Hematopoietic multipotent progenitor cell treated with erythropoietin and hydrocortisone succinate and interleukin-3 and kit ligand, for 6 days (in vitro differentiated cells): ENCODE data around the gene XPOT.

Experiments
- DNase-seq: peaks from one replicate; pipeline ENCODE4 v3.0.0-alpha.2; 2015

Gene XPOT

DNA sequence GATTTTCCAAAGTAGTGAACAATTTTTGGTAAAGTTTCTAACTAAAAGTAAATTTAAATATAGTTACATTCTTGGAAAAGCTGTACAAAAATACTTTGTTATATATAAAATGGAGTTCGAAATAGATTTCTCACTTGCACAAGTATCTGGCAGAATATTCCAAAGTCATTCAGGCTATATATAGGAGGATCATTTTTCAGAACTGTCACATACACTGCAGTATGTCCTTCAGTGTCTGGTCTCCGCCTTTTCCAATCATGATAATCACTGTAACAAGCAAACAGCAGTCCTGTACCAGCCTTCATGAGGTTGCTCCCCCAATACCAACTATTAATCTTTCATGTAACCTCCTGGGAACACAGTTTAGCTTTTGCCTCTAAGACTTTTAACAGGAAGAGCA lies 66.3 kb downstream of the XPOT start:
- no peak for DNase-seq

- DNase-seq, result no peak
Measured at GRCh38 chr12:64473176-64473575, 69.0 kb downstream of the XPOT start.

- DNase-seq, result no peak
Measured at GRCh38 chr12:64475518-64475917, 71.3 kb downstream of the XPOT start.

- DNase-seq, result no peak
Measured at GRCh38 chr12:64476844-64477243, 72.7 kb downstream of the XPOT start.

DNA sequence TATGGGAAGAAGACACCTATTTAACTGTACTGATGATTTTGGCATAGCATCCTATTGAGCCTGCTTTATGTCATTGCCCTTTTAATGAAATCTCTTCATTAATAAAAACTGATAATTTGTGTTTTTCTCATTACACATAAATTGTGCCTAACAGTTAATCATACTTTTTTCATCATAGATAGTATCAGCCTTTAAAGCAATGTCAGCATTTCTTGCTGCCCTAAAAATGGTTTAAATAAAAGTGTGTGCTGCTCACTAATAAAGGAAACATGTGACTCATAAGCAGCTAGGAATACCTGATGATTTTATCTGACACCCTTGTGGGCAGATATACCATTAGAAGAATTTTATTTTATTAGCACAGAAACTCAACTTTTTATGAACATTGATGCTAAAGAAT lies 74.5 kb downstream of the XPOT start:
- DNase-seq, result no peak

DNA sequence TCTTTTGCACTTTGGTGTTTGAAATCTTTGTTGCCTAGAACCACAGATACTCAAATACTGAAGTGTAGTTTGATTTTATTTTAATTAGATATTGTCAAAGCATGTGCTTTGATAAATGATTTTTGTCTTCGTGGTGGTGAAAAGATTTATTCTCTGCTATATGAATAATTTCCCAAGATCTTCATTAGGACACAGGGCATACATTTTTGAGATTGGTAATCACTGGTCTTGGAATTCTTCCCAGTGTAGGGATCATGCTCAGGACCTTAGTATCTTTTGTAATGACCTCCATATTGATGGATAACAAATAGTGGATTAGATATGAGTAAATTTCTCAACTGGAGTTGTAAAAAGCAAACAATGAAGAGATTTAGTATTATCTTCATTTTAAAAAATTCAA lies 76.0 kb downstream of the XPOT start:
- DNase-seq, result no peak

- DNase-seq, result no peak
Measured at GRCh38 chr12:64486657-64487056, 82.5 kb downstream of the XPOT start.

GRCh38 chr12:64491718-64492117 lies 87.5 kb downstream of the XPOT start:
- no peak for DNase-seq

- no peak for DNase-seq
Measured at GRCh38 chr12:64493513-64493912, 89.3 kb downstream of the XPOT start.

GRCh38 chr12:64494998-64495729 lies 91.0 kb downstream of the XPOT start:
- DNase-seq, result peak; percentile 27

DNA sequence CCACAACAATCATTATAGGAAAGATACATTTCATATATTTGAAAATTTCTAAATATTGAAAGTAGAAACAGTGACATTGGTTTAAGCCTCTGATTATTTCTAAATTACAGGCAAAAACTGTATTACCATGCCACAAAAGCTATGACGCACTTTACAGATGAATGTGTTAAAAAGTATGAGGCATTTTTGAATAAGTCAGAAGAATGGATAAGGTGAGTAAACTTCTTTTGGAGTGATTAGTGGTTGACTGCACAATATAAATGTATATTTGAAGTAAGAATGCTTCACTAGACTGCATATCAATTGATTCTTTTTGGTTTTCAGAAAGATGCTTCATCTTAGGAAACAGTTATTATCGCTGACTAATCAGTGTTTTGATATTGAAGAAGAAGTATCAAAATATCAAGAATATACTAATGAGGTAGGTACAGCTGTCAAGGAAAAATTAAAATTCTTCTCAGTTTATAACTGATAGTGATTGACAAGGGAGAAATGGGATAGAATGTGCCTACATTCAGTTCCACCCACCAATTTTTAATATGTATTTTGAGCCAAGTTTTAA lies 92.7 kb downstream of the XPOT start:
- DNase-seq, result no peak

DNA sequence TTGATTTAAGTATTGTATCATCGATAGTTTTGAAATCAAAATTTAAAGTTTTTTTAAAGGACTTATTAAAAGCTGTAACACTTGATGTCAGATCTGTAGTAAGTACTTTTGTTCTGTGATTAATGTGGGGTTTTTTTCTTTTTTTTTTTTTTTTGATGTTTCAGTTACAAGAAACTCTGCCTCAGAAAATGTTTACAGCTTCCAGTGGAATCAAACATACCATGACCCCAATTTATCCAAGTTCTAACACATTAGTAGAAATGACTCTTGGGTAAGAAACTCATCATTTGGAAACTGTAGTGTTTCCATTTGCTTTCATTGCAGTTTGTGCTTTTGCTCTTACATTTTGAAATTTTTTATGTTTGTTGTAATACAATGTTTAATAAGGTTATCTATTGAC lies 93.3 kb downstream of the XPOT start:
- DNase-seq, result no peak

GRCh38 chr12:64497903-64498302 lies 93.7 kb downstream of the XPOT start:
- DNase-seq, result no peak

- no peak for DNase-seq
Measured at GRCh38 chr12:64500394-64500793, 96.2 kb downstream of the XPOT start.
